DLD1 (cell line): ENCODE results near the gene MGST3.
"Not testable (repeated sequence)": the region's sequence is repeated elsewhere in the genome, so short reads cannot be mapped to it uniquely, and the experiment has no call there.

Source experiments
- in situ Hi-C: cut with HindIII; loops from 2 replicates; pipeline ENCODE4 v1.10.0; 2017; ENCODE audit warnings: low sequenced_read_pairs

The MGST3 gene

GRCh38 chr1:165630629-165631341, at the start of gene MGST3:
Gene MGST3, plus strand, starts transcription at chr1:165631234. Its CDS starts 18,614 bp downstream, at chr1:165649848.
- in situ Hi-C loops = no loop called here

DNA sequence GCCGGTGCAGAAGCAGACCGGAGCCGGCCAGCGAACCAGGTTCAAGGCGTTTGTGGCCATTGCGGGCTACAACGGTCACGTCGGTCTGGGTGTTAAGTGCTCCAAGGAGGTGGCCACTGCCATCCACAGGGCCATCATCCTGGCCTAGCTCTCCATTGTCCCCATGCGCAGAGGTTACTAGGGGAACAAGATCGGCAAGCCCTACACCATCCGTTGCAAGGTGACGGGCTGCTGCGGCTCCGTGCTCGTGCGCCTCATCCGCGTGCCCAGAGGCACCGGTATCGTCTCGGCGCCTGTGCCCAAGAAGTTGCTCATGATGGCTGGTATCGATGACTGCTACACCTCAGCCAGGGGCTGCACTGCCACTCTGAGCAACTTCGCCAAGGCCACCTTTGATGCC, 49.1 kb upstream of the MGST3 start:
- in situ Hi-C loops = no loop called here

DNA sequence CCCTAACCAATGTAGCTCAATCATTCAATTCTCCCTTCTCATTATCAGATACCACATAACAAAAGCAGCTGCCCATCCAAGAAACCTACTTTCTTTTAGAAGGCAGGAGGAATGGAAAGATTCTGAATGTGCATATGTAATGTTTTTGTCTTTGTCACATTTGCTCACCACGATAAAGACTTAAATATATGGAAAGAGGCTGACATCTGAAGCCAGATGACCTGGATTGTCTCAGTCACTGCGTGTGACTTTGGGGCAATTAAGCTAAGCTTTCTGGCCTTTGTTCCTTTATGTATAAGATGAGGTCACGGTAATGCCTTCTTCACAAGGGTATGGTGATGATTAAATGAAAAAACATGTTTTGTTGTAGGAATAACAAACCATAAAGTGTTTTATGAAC, 44.6 kb upstream of the MGST3 start:
- in situ Hi-C loops = no loop called here

DNA sequence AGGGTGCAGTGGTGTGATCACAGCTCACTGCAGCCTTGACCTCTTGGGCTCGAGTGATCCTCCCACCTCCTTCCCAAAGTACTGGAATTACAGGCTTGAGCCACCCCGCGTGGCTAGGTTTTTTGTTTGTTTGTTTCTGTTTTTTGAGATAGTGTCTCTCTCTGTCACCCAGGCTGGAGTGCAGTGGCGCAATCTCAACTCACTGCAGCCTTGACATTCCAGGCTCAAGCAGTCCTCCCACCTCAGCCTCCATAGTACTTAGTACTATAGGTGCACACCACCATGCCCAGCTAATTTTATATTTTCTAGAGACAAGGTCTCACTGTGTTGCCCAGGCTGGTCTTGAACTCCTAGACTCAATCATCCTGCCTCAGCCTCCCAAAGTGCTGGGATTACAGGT, 39.6 kb upstream of the MGST3 start:
- in situ Hi-C loops = loop anchor here (10.0 kb wide), 1 partner anchor 197 kb away; no protein-coding TSS in a partner anchor

DNA sequence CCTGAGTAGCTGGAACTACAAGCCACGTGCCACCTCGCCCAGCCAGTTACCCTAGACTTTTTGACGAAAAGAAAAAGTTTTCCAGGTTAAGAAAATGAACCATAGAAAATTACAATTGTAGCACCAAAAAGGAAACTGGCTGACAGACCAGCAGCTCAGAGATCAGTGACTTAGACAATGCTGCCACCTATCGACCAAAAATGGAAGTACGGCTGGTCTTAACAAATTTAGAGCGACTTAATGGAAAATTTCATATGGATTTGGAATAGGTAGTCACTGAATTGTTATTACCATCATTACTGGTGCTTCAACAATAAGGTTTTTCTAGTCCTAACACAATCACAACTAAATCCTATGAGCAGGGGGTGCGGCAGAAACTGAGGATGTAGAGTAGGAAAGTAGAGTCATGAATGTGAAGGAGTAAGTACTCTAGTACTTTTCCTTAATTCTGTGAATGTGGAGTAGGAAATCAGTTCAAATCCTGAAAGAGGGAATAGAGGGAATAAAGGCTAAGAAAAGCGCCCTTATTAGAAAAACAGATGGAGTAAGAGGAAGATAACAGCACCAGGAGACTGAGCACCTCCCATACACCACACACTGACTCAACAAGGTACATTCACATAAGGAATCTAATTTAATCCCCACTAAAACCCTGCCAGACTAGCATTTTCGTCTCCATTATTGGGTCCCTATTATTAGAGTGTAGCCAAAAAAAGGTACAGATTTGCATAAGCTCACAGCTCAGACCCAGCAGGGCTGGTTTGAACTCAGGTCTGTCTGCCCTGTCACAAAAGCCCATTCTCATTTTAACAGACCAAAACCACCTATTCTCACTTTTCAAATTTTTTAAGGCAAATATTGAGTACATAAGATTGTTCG, 37.9 kb upstream of the MGST3 start:
- in situ Hi-C loops = loop anchor here (10.0 kb wide), 1 partner anchor 198 kb away; no protein-coding TSS in a partner anchor

DNA sequence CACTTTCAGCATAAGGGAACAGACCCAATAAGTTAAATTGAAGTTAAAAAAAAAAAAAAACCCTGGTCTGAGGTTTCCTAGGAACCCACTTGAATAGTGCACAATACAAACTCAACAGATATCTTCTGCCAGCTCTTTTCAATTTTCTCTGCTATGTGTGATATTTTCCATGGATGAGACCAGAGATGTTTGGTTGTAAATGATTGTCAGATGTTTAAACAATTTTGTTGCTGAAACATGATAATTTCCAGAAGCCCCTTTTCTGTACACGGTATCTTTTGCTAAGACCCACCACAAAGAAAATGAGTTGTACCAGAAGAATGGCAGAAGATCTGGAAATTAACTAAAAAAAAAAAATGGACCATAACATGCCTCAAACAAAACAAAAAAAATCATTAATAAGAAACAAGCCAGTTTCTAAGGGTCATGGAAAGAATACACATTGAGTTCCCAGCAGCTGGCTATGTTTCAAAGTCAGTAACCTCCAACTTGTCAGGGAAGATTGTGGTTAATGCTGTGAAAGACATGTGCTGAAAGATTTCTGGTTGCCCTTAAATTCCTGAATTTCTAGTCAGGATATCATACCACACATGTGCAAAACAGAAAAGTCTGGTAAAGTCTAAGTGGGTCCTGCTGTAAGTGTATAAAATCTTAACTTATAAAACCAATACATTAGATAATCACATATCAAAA, 35.6 kb upstream of the MGST3 start:
- in situ Hi-C loops = loop anchor here (10.0 kb wide), 1 partner anchor 201 kb away; no protein-coding TSS in a partner anchor

GRCh38 chr1:165597883-165598675, 33.0 kb upstream of the MGST3 start:
- in situ Hi-C loops = loop anchor here (10.0 kb wide), 1 partner anchor 203 kb away; no protein-coding TSS in a partner anchor

GRCh38 chr1:165598676-165599059, 32.4 kb upstream of the MGST3 start:
- in situ Hi-C loops = loop anchor here (10.0 kb wide), 1 partner anchor 204 kb away; no protein-coding TSS in a partner anchor

DNA sequence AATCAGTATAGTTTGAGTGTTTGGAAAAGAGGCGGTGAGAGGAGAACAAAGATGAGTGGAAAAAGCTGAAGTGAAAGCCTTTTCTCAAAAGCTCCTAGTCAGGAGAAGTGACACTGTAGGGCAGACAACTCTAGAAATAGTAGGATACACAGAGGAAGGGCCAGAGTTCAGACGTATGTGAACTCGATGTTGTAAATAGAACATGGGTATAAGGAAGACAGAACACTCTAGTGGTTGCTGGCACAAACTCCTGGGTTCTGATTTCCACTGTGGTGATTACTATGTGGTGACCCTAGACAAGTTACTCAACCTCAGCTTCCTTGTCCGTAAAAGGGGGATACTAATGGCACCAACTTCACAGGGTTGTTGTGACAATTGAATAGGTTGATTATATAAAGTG, 30.2 kb upstream of the MGST3 start:
- in situ Hi-C loops = no loop called here

GRCh38 chr1:165603810-165604209, 27.2 kb upstream of the MGST3 start:
- in situ Hi-C loops = no loop called here

GRCh38 chr1:165605246-165605645, 25.8 kb upstream of the MGST3 start:
- in situ Hi-C loops = no loop called here

DNA sequence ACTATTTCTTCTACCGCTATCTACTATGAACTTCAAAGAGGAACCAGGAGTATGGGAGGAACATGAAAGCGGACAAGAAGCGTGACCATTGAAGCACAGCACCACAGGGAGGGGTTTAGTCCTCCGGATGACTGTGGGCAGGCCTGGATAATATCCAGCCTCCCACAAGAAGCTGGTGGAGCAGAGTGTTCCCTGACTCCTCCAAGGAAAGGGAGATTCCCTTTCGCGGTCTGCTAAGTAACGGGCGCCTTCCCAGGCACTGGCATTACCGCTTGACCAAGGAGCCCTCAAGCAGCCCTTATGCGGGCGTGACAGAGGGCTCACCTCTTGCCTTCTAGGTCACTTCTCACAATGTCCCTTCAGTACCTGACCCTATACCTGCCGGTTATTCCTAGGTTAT, 24.4 kb upstream of the MGST3 start:
- in situ Hi-C loops = not testable (repeated sequence)

DNA sequence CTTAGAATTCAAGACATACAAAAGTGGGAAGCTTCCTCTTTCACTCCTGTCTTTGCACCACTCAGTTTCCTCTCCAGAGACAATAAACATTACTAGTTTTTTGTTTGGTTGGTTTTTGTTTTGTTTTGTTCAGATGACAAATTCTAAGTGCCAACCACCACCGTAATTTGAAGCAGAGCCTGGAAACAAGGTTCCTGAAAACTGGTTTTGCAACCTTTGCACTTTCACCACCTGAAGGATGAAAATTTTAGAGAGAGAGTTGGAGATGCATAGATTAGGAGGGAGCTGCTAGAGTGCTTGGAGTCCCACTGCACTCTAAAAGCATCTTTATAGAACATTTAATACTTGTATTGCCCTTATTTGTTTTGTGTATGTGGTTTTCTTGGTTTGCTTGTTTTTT, 20.2 kb upstream of the MGST3 start:
- in situ Hi-C loops = no loop called here

GRCh38 chr1:165612062-165612461, 19.0 kb upstream of the MGST3 start:
- in situ Hi-C loops = no loop called here

DNA sequence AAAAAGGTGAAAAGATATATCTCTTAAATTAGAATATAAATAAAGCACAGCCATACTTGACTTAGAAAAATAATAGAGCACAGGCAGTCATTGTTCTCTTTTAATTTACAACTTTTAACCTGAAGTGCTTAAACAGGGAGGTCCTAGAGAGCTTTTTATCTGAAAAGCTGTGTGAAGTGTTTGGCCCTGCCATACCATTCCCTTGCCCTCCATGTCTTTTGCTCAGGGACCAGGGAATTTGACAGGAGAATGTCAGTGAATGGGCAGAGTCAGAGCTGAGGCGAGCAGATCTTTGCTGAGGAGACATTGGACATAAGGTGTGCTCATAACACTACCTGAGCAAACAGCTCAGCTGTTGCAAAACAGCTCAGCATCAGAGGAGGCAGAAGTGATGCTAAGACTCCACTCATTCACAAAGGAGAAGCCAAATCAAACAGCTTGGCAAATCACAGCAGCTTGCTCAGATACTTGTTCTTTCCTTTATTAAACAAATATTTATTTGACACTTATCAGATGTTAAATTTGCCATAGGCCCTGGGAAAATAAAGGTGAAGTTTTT, 14.9 kb upstream of the MGST3 start:
- in situ Hi-C loops = no loop called here

DNA sequence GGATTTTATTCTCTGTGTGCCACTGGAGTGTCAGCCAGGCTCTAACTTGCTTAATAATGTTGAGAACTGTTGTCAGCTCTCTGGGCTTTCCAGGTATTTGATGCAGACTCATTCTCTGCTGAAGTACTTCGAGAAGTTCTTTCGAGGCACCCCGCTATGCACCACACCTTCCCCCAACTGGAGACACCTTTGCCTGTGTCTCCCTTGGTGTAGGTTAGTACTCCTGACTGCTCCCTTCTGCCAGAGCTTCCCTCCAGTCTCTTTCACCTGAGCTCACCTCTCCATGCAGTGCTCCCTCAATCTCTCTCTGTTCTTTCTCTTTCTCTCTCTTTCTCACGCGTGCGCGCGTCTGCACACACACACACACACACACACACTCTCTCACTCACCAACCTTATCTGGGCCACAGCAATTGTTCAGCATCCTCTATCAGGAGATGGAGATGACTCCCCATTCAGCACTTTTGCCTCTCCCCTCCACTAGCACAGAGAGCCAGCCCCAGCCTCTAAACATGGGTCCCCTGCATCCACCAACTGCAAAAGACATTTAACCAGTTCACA, 14.0 kb upstream of the MGST3 start:
- in situ Hi-C loops = no loop called here

- in situ Hi-C loops = no loop called here
Measured at GRCh38 chr1:165619647-165620151, 11.3 kb upstream of the MGST3 start.

DNA sequence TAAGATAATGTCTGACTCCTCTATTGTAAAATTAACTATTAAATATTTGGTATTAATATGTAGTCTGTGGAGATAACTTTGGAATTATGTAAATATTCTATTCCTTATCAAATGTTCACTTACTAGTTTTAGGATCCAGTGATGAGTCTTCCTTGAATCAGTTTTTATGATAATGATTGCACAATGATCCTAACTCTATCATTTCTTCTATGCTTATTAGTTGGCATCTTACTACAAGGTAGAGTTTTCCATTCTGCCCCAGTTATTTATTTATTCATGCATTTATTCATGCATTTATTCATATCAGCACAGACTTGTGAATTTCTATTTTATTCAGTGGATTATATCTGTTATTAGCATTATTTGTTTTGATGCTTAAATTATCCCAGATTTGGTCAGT, 7.4 kb upstream of the MGST3 start:
- in situ Hi-C loops = no loop called here

DNA sequence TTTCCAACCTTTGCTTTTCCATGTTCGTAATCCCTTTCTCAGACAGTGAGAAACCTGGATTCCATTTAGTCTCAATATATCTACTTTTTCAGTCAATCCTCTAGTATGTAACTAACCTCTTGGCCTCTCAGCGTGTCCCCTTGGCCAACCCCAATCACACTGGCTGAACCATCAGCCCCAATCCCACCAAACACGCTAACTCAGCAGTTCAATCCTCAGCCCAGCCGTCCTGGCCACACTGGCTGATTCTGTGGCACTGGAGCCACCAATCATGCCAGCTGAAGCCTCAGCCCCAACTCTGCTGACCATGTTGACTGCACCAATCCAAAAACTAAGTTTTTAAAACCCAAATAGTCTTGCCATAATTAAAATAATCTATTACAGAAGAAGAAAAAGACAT, 6.6 kb upstream of the MGST3 start:
- in situ Hi-C loops = no loop called here
